ENCODE measurements around the gene SSRP1.

DNA sequence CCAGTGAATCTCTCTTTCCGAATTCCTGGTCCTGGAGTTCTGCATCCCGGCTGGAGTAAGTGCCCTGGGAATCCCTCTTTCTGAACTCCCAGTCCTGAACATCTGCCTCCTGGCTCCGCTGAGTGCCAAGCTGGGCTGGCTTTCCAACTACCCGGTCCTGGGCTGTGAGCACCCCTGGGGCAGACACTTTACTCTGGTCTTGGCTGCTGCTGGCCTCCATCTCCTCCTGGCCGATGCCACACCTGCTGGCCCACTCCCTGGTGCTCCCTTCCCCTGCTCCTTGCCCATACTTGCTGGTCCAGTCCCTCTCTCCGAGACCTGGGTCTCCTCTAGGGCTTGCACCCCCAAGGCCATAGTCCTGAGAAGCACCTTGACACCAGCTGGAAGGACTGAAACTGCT, 25.6 kb downstream of the SSRP1 start:
- TF ChIP-seq, protein P1, sequence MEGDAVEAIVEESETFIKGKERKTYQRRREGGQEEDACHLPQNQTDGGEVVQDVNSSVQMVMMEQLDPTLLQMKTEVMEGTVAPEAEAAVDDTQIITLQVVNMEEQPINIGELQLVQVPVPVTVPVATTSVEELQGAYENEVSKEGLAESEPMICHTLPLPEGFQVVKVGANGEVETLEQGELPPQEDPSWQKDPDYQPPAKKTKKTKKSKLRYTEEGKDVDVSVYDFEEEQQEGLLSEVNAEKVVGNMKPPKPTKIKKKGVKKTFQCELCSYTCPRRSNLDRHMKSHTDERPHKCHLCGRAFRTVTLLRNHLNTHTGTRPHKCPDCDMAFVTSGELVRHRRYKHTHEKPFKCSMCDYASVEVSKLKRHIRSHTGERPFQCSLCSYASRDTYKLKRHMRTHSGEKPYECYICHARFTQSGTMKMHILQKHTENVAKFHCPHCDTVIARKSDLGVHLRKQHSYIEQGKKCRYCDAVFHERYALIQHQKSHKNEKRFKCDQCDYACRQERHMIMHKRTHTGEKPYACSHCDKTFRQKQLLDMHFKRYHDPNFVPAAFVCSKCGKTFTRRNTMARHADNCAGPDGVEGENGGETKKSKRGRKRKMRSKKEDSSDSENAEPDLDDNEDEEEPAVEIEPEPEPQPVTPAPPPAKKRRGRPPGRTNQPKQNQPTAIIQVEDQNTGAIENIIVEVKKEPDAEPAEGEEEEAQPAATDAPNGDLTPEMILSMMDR (IDR thresholded peaks at IDR 0.05; ENCODE audit: low read depth, low read length, poor library complexity, severe bottlenecking), result no peak
- TF ChIP-seq EZH2phosphoT487 (IDR thresholded peaks at IDR 0.05; ENCODE audit: borderline replicate concordance, low read length), result no peak

Measured in DOHH2 (cell line).